ENCODE data around the gene NUDT6. TPM values are rescaled to one million over a fixed set of nuclear protein-coding genes. Genes with fewer than 3 reads are reported as not detected.

Gene NUDT6
- polyA plus RNA-seq, 1 donor from 2014 or later: 12.4 TPM

DNA sequence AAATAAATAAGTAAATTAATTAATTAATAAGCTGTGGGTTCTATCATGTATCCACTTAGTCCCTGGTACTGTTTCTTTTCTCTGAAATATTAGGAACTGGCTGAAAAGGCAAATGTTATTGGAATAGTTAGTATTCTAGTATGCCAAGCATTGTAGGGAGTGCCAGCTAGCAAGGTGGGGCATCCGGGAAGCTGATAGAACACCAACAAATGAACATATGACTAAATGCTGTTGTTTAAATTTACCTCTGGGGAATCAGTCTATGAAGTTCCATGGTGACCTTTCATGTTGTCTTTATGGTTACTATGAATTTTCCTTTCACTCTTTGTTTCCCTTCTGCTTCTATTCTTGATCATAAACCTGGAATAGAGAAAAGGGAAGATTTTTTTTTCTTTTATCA, 32.7 kb downstream of the NUDT6 start:
- TF ChIP-seq, protein P1, sequence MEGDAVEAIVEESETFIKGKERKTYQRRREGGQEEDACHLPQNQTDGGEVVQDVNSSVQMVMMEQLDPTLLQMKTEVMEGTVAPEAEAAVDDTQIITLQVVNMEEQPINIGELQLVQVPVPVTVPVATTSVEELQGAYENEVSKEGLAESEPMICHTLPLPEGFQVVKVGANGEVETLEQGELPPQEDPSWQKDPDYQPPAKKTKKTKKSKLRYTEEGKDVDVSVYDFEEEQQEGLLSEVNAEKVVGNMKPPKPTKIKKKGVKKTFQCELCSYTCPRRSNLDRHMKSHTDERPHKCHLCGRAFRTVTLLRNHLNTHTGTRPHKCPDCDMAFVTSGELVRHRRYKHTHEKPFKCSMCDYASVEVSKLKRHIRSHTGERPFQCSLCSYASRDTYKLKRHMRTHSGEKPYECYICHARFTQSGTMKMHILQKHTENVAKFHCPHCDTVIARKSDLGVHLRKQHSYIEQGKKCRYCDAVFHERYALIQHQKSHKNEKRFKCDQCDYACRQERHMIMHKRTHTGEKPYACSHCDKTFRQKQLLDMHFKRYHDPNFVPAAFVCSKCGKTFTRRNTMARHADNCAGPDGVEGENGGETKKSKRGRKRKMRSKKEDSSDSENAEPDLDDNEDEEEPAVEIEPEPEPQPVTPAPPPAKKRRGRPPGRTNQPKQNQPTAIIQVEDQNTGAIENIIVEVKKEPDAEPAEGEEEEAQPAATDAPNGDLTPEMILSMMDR (IDR thresholded peaks at IDR 0.05; ENCODE audit: poor library complexity, severe bottlenecking): no peak
- no peak for TF ChIP-seq POLR2AphosphoS5 (IDR thresholded peaks at IDR 0.05)
- TF ChIP-seq MXI1 (conservative IDR thresholded peaks at IDR 0.05; ENCODE audit: poor library complexity, severe bottlenecking): no peak
- H3K27me3 ChIP-seq (ENCODE audit: insufficient read depth, low read depth, low read length): no peaks in the 10 kb centered on the region
- no peak overlapping the region for H3K4me3 ChIP-seq (ENCODE audit: low read length)
- H2AFZ ChIP-seq (ENCODE audit: low read depth, low read length): no peak overlapping the region
- no peaks in the 10 kb centered on the region for H3K36me3 ChIP-seq (ENCODE audit: insufficient read depth, low read length)
- no peak overlapping the region for H3K4me2 ChIP-seq (ENCODE audit: low read length)
- H3K9me2 ChIP-seq (ENCODE audit: insufficient read depth, low read length): no peaks in the 10 kb centered on the region
- no peaks in the 10 kb centered on the region for H3K79me2 ChIP-seq (replicated peaks; ENCODE audit: insufficient read depth, low read length)
- no peaks in the 10 kb centered on the region for H3K9me3 ChIP-seq (ENCODE audit: low read length)
- no peak overlapping the region for H3K9ac ChIP-seq (ENCODE audit: low read length)
- no peaks in the 10 kb centered on the region for H4K20me1 ChIP-seq (ENCODE audit: insufficient read depth)
- no peaks in the 10 kb centered on the region for H3F3A ChIP-seq (ENCODE audit: insufficient read depth, low read length, poor library complexity, severe bottlenecking)
- no peak overlapping the region for H3K27ac ChIP-seq (ENCODE audit: low read length)

DNA sequence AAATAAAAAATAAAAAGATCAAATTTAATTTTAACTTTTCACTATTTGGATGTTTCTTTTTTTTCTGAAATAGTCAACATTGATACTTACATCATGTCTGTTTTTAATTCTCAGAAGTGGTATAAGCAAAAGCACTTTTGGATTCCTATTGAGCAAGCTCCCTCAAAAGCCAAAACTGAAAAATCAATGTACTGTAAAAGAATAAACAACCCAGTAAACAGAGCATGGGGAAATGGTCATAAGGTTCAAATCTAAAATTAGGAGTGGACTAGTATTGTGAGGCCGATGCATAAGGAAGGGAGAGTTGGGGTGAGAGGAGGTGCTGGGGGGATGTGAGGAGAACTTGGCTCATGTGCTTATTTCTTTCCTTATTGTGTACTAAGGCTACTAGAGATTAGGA, 37.9 kb downstream of the NUDT6 start:
- Histone ChIP-seq H3K9ac (ENCODE audit: low read length) (no peak overlapping the region), H3F3A (ENCODE audit: insufficient read depth, low read length, poor library complexity, severe bottlenecking) (no peaks in the 10 kb centered on the region), H4K20me1 (ENCODE audit: insufficient read depth) (no peaks in the 10 kb centered on the region), H3K79me2 (replicated peaks; ENCODE audit: insufficient read depth, low read length) (no peaks in the 10 kb centered on the region), H3K4me3 (ENCODE audit: low read length) (no peak overlapping the region), H3K9me3 (ENCODE audit: low read length) (no peaks in the 10 kb centered on the region), H3K36me3 (ENCODE audit: insufficient read depth, low read length) (no peaks in the 10 kb centered on the region), H3K27me3 (ENCODE audit: insufficient read depth, low read depth, low read length) (no peaks in the 10 kb centered on the region), H2AFZ (ENCODE audit: low read depth, low read length) (no peak overlapping the region), H3K27ac (ENCODE audit: low read length) (no peak overlapping the region), H3K9me2 (ENCODE audit: insufficient read depth, low read length) (no peaks in the 10 kb centered on the region), H3K4me2 (ENCODE audit: low read length) (no peak overlapping the region)
- TF ChIP-seq, protein P2, sequence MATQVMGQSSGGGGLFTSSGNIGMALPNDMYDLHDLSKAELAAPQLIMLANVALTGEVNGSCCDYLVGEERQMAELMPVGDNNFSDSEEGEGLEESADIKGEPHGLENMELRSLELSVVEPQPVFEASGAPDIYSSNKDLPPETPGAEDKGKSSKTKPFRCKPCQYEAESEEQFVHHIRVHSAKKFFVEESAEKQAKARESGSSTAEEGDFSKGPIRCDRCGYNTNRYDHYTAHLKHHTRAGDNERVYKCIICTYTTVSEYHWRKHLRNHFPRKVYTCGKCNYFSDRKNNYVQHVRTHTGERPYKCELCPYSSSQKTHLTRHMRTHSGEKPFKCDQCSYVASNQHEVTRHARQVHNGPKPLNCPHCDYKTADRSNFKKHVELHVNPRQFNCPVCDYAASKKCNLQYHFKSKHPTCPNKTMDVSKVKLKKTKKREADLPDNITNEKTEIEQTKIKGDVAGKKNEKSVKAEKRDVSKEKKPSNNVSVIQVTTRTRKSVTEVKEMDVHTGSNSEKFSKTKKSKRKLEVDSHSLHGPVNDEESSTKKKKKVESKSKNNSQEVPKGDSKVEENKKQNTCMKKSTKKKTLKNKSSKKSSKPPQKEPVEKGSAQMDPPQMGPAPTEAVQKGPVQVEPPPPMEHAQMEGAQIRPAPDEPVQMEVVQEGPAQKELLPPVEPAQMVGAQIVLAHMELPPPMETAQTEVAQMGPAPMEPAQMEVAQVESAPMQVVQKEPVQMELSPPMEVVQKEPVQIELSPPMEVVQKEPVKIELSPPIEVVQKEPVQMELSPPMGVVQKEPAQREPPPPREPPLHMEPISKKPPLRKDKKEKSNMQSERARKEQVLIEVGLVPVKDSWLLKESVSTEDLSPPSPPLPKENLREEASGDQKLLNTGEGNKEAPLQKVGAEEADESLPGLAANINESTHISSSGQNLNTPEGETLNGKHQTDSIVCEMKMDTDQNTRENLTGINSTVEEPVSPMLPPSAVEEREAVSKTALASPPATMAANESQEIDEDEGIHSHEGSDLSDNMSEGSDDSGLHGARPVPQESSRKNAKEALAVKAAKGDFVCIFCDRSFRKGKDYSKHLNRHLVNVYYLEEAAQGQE (IDR thresholded peaks at IDR 0.05; ENCODE audit: borderline replicate concordance): no peak
- no peak for TF ChIP-seq TAF1 (IDR thresholded peaks at IDR 0.05; ENCODE audit: low read depth)
- no peak for TF ChIP-seq MXI1 (conservative IDR thresholded peaks at IDR 0.05; ENCODE audit: poor library complexity, severe bottlenecking)
- TF ChIP-seq POLR2AphosphoS5 (IDR thresholded peaks at IDR 0.05): no peak
- TF ChIP-seq SMC3 (conservative IDR thresholded peaks at IDR 0.05; ENCODE audit: poor library complexity): no peak
- TF ChIP-seq RAD21 (conservative IDR thresholded peaks at IDR 0.05): no peak
- TF ChIP-seq EP300 (conservative IDR thresholded peaks at IDR 0.05; ENCODE audit: poor library complexity, severe bottlenecking): no peak
- TF ChIP-seq, protein P1 (IDR thresholded peaks at IDR 0.05; ENCODE audit: poor library complexity, severe bottlenecking): no peak
- no peak for TF ChIP-seq EZH2 (IDR thresholded peaks at IDR 0.05; ENCODE audit: borderline replicate concordance, insufficient read depth, low read length, poor library complexity, severe bottlenecking)

All from neural cell (in vitro differentiated cells).